ENCODE data around the gene OSBP2. TPM values are rescaled to one million over a fixed set of nuclear protein-coding genes. Genes with fewer than 3 reads are reported as not detected.

Gene OSBP2
- total RNA-seq, 1 experiment from 2014 or later, result 10.2 TPM

GRCh38 chr22:30685178-30685577 is 9.5 kb upstream of the OSBP2 start:
- intact Hi-C loops (cut with micrococcal nuclease), result no loop called here
- POLR2A ChIA-PET (ENCODE audit: unreplicated experiment), result interaction anchor here (0.6 kb wide), 1 partner anchor 186 kb away, joined by 13 read pairs; no protein-coding TSS in a partner anchor
- no peaks in the 10 kb centered on the region for H3K27me3 ChIP-seq (ENCODE audit: low read length)

GRCh38 chr22:30687358-30687757 is 7.3 kb upstream of the OSBP2 start:
- Histone ChIP-seq H3K9me3 (ENCODE audit: low read length) (no peaks in the 10 kb centered on the region), H3K79me2 (ENCODE audit: low read length) (no peaks in the 10 kb centered on the region), H3K4me1 (ENCODE audit: insufficient read depth, low read length) (no peaks in the 10 kb centered on the region), H3F3A (ENCODE audit: low read length, unreplicated experiment) (no peaks in the 10 kb centered on the region), H4K20me1 (ENCODE audit: low read length) (no peaks in the 10 kb centered on the region), H3K4me3 (ENCODE audit: low read length) (no peak overlapping the region), H3K4me2 (ENCODE audit: low read length) (no peak overlapping the region), H3K27me3 (ENCODE audit: low read length) (no peaks in the 10 kb centered on the region), H3K36me3 (ENCODE audit: low read depth, low read length) (no peaks in the 10 kb centered on the region), H3K9me2 (replicated peaks; ENCODE audit: low read length) (no peaks in the 10 kb centered on the region), H3K9ac (ENCODE audit: low read length) (no peak overlapping the region), H2AFZ (ENCODE audit: low read length) (no peak overlapping the region), H3K27ac (ENCODE audit: low read length) (no peak overlapping the region)
- BruUV-seq (replicated peaks), result no TSS peak
- ATAC-seq, result no peak
- ChIA-PET CTCF (no interaction called here), POLR2A (ENCODE audit: unreplicated experiment) (no interaction called here)
- TF ChIP-seq CTCF (conservative IDR thresholded peaks at IDR 0.05; ENCODE audit: low read depth, low read length) (no peak), EZH2 (IDR thresholded peaks at IDR 0.05; ENCODE audit: low read length, unreplicated experiment) (no peak), EZH2phosphoT487 (IDR thresholded peaks at IDR 0.05; ENCODE audit: borderline replicate concordance, low read length) (no peak)
- intact Hi-C loops (cut with micrococcal nuclease), result no loop called here
- no peak for DNase-seq

More at GRCh38 chr22:30685178-30685577, 9.5 kb upstream of the OSBP2 start:
- Histone ChIP-seq H3K4me3 (ENCODE audit: low read length) (no peak overlapping the region), H3K4me2 (ENCODE audit: low read length) (no peak overlapping the region), H3K9me2 (replicated peaks; ENCODE audit: low read length) (no peaks in the 10 kb centered on the region), H2AFZ (ENCODE audit: low read length) (no peak overlapping the region), H3K9ac (ENCODE audit: low read length) (no peak overlapping the region), H3K9me3 (ENCODE audit: low read length) (no peaks in the 10 kb centered on the region), H4K20me1 (ENCODE audit: low read length) (no peaks in the 10 kb centered on the region), H3K4me1 (ENCODE audit: insufficient read depth, low read length) (no peaks in the 10 kb centered on the region), H3F3A (ENCODE audit: low read length, unreplicated experiment) (no peaks in the 10 kb centered on the region), H3K36me3 (ENCODE audit: low read depth, low read length) (no peaks in the 10 kb centered on the region), H3K79me2 (ENCODE audit: low read length) (no peaks in the 10 kb centered on the region), H3K27ac (ENCODE audit: low read length) (no peak overlapping the region)
- ATAC-seq, result no peak
- CTCF ChIA-PET, result no interaction called here
- no TSS peak for BruUV-seq (replicated peaks)
- TF ChIP-seq CTCF (conservative IDR thresholded peaks at IDR 0.05; ENCODE audit: low read depth, low read length) (no peak), EZH2phosphoT487 (IDR thresholded peaks at IDR 0.05; ENCODE audit: borderline replicate concordance, low read length) (no peak)
- no peak for DNase-seq

GRCh38 chr22:30689622-30690021 is 5.1 kb upstream of the OSBP2 start:
- no peaks in the 10 kb centered on the region for H3K9me3 ChIP-seq (ENCODE audit: low read length)
- no peaks in the 10 kb centered on the region for H3K27me3 ChIP-seq (ENCODE audit: low read length)
- ATAC-seq (no peak), DNase-seq (no peak)
- no peaks in the 10 kb centered on the region for H3F3A ChIP-seq (ENCODE audit: low read length, unreplicated experiment)
- TF ChIP-seq EZH2phosphoT487 (IDR thresholded peaks at IDR 0.05; ENCODE audit: borderline replicate concordance, low read length) (no peak), CTCF (conservative IDR thresholded peaks at IDR 0.05; ENCODE audit: low read depth, low read length) (no peak), EZH2 (IDR thresholded peaks at IDR 0.05; ENCODE audit: low read length, unreplicated experiment) (no peak)
- no peak overlapping the region for H2AFZ ChIP-seq (ENCODE audit: low read length)
- peaks cover 4% of the 10 kb centered on the region; the same call in 1 of the 2 replicates for H3K4me1 ChIP-seq (ENCODE audit: insufficient read depth, low read length)
- H3K9ac ChIP-seq (ENCODE audit: low read length), result no peak overlapping the region
- no peaks in the 10 kb centered on the region for H3K9me2 ChIP-seq (replicated peaks; ENCODE audit: low read length)
- no TSS peak for BruUV-seq (replicated peaks)
- H3K79me2 ChIP-seq (ENCODE audit: low read length), result no peaks in the 10 kb centered on the region
- intact Hi-C loops (cut with micrococcal nuclease), result loop anchor here (10.0 kb wide), 1 partner anchor 65 kb away; no protein-coding TSS in a partner anchor
- no peak overlapping the region for H3K4me2 ChIP-seq (ENCODE audit: low read length)
- no peak overlapping the region for H3K27ac ChIP-seq (ENCODE audit: low read length)
- no peak overlapping the region for H3K4me3 ChIP-seq (ENCODE audit: low read length)
- H3K36me3 ChIP-seq (ENCODE audit: low read depth, low read length), result no peaks in the 10 kb centered on the region
- ChIA-PET POLR2A (ENCODE audit: unreplicated experiment) (no interaction called here), CTCF (no interaction called here)
- H4K20me1 ChIP-seq (ENCODE audit: low read length), result no peaks in the 10 kb centered on the region

Measured in PC-3 (cell line).